K562 (cell line): ENCODE measurements around the gene MTHFSD. TPM values are rescaled to one million over a fixed set of nuclear protein-coding genes. Genes with fewer than 3 reads are reported as not detected.

Experiments
- ATAC-seq: fragments of 200-7000 bp; cut with Tn5 transposase; 3 replicates; pipeline ENCODE4 v1.9.1; 2020; ENCODE audit warnings: moderate library complexity
- BruUV-seq: library from RNA; stranded (reverse); fragments of 400-500 nt; replicated peaks from 2 replicates; lab custom pipeline; 2021; lab: Mats Ljungman, UMichigan
- CTCF ChIA-PET: fragments of 300-600 bp; formaldehyde crosslinking; extraction: SDS; loops from one replicate; lab custom pipeline; 2021; ENCODE audit warnings: low intra/inter-chr PET ratio; lab: Yijun Ruan, JAX
- POLR2A ChIA-PET: fragments of 300-600, 350-650 bp; sonication (Branson Sonifier 250); formaldehyde crosslinking; extraction: SDS; loops from one replicate; lab custom pipeline; 2021; ENCODE audit warnings: antibody characterized with exemption, inconsistent platforms; lab: Yijun Ruan, JAX
- DNase-seq, 4 experiments: peaks; one replicate each; pipeline versions ENCODE4 v3.0.0 to v3.0.0-alpha.2; 2011 to 2018; ENCODE audit warnings: low spot score in 3 of 4, mixed read lengths in 3 of 4; ENCODE audit errors: extremely low read depth in 1 of 4
- FAIRE-seq: peaks from 2 replicates; lab custom pipeline; 2011; peaks lifted over from hg19 to GRCh38; lab: Jason Lieb, UNC
- H2AFZ ChIP-seq: 2 replicates; pipeline ENCODE4 v1.6.0; 2011; ENCODE audit warnings: low read depth, low read length, control low read depth, inconsistent platforms
- H3K27ac ChIP-seq: fragments of 200-600 bp; 3 replicates; pipeline ENCODE4 v1.8.0; 2011; ENCODE audit warnings: low read depth, mild to moderate bottlenecking, control low read depth, inconsistent platforms, low read length, moderate library complexity, mixed read lengths; ENCODE audit errors: extremely low read depth
- H3K27me3 ChIP-seq, 2 experiments: fragments of 300-600 bp in 1 of 2; 2 replicates in 1 of 2; 3 replicates in 1 of 2; pipeline versions ENCODE4 v1.6.0 to v1.8.0; 2011; ENCODE audit warnings: inconsistent platforms in 2 of 2, low read length in 2 of 2, mild to moderate bottlenecking in 1 of 2, mixed read lengths in 1 of 2, moderate library complexity in 1 of 2; ENCODE audit not compliant: control insufficient read depth in 2 of 2, insufficient read depth in 2 of 2
- H3K36me3 ChIP-seq: fragments of 300-600 bp; 3 replicates; pipeline ENCODE4 v1.8.0; 2011; ENCODE audit warnings: mild to moderate bottlenecking, low read length, inconsistent platforms; ENCODE audit not compliant: control insufficient read depth, insufficient read depth
- H3K4me1 ChIP-seq, 2 experiments: fragments of 200-600 bp in 1 of 2; replicated peaks in 1 of 2; 2 replicates in 1 of 2; 3 replicates in 1 of 2; pipeline versions ENCODE4 v1.5.1 to v1.8.0; 2011; ENCODE audit warnings: inconsistent platforms in 2 of 2, low read length in 2 of 2, mild to moderate bottlenecking in 1 of 2, mixed read lengths in 1 of 2, moderate library complexity in 1 of 2; ENCODE audit not compliant: control insufficient read depth in 2 of 2, insufficient read depth in 2 of 2
- H3K4me2 ChIP-seq: 2 replicates; pipeline ENCODE4 v1.6.1; 2011; ENCODE audit warnings: low read length, control low read depth, inconsistent platforms, mixed read lengths; ENCODE audit not compliant: insufficient read depth
- H3K4me3 ChIP-seq: fragments of 200-600 bp; sonication (generic), shearing (Covaris generic); 2 replicates; pipeline ENCODE4 v1.5.1; 2016; ENCODE audit warnings: control low read depth, inconsistent platforms
- H3K79me2 ChIP-seq: fragments of 200-600 bp; 3 replicates; pipeline ENCODE4 v1.8.0; 2011; ENCODE audit warnings: low read length, inconsistent platforms; ENCODE audit not compliant: control insufficient read depth, insufficient read depth
- H3K9ac ChIP-seq, 2 experiments: 2 replicates each; pipeline versions ENCODE4 v1.6.0 to v1.6.1; 2011; ENCODE audit warnings: low read depth in 2 of 2, low read length in 2 of 2, control low read depth in 1 of 2, inconsistent platforms in 1 of 2, mild to moderate bottlenecking in 1 of 2, mixed read lengths in 1 of 2; ENCODE audit not compliant: insufficient read depth in 1 of 2
- H3K9me1 ChIP-seq: one replicate; pipeline ENCODE4 v1.6.0; 2011; ENCODE audit warnings: inconsistent platforms, mild to moderate bottlenecking, low read length, moderate library complexity; ENCODE audit not compliant: control insufficient read depth, insufficient read depth
- H3K9me3 ChIP-seq: replicated peaks from 2 replicates; pipeline ENCODE4 v1.5.1; 2011; ENCODE audit warnings: low read depth, low read length, inconsistent platforms; ENCODE audit not compliant: control insufficient read depth, insufficient read depth
- H4K20me1 ChIP-seq: replicated peaks from 2 replicates; pipeline ENCODE4 v1.6.1; 2011; ENCODE audit warnings: low read length, inconsistent platforms, mixed read lengths; ENCODE audit not compliant: control insufficient read depth, insufficient read depth
- BRD4 ChIP-seq: fragments of 200-600 bp; sonication (generic); IDR thresholded peaks from 2 replicates; pipeline ENCODE4 v1.6.1; 2017; ENCODE audit warnings: inconsistent platforms
- ESRRA ChIP-seq: fragments of 450-650 bp; IDR thresholded peaks from 2 replicates; pipeline ENCODE4 v1.6.1; 2014; ENCODE audit warnings: low read depth, mild to moderate bottlenecking, moderate library complexity, borderline replicate concordance
- MBD2 ChIP-seq: sonication (generic); IDR thresholded peaks from 2 replicates; pipeline ENCODE4 v1.6.1; 2016; ENCODE audit warnings: low read depth, borderline replicate concordance
- NEUROD1 ChIP-seq: fragments of 150-350 bp; IDR thresholded peaks from 2 replicates; pipeline ENCODE4 v1.6.1; 2014; ENCODE audit warnings: borderline replicate concordance, low read length, low read depth; ENCODE audit not compliant: partially characterized antibody
- PURB ChIP-seq: sonication (generic); formaldehyde crosslinking; IDR thresholded peaks from 2 replicates; pipeline ENCODE4 v1.9.0; 2021; ENCODE audit warnings: low read depth, mild to moderate bottlenecking, missing genetic modification reagents
- ZNF696 ChIP-seq: fragments of 250-450 bp; sonication (Bioruptor Pico); conservative IDR thresholded peaks from 2 replicates; pipeline ENCODE4 v1.4.0; 2020; ENCODE audit warnings: mild to moderate bottlenecking, moderate library complexity
- WGBS: fragments of 100-300 bp; shearing (Covaris generic); methylation state at CpG from one replicate; pipeline ENCODE4 v1.1.6; 2016; ENCODE audit warnings: low coverage, mixed read lengths; ENCODE audit not compliant: insufficient coverage; ENCODE audit errors: missing lambda C conversion rate; 5-methylcytosine and 5-hydroxymethylcytosine counted together
- in situ Hi-C: fragments of 300-500 bp; cut with MboI; formaldehyde crosslinking; loops from 4 replicates; pipeline ENCODE4 v1.15.0; 2018; ENCODE audit warnings: inconsistent platforms, mixed read lengths
- intact Hi-C: fragments of 100-400 bp; cut with micrococcal nuclease; formaldehyde crosslinking; loops from 2 replicates; pipeline ENCODE4 v1.14.2; 2022
- polyA plus RNA-seq, 8 experiments: library from polyadenylated mRNA; depleted of rRNA in 4 of 8; stranded (reverse) in 5 of 8; unstranded in 3 of 8; fragments of >200 nt; fragmentation: Nextera tagmentation in 2 of 8; fragmentation: Illumina TruSeq in 1 of 8; extraction: Ambion mirVana in 2 of 8; extraction: Trizol in 1 of 8; gene quantifications; 2 replicates each; pipeline versions ENCODE4 v1.2.1 to v1.2.3, GENCODE V29; 2011 to 2014; ENCODE audit warnings: inconsistent platforms in 1 of 8, missing spikeins in 1 of 8
- total RNA-seq, 7 experiments: library from RNA; depleted of rRNA in 6 of 7; stranded (reverse); fragments of >200 nt in 6 of 7; fragmentation: Illumina TruSeq in 2 of 7; extraction: Trizol in 2 of 7; gene quantifications; 2 replicates each; pipeline versions ENCODE4 v1.2.1 to v1.2.3, GENCODE V29; 2011 to 2021; ENCODE audit warnings: low replicate concordance in 1 of 7
- TF ChIP-seq, protein P1 (sequence below): fragments of 250-450 bp; sonication (Bioruptor Pico); IDR thresholded peaks from 2 replicates; pipeline ENCODE4 v1.5.0; 2021
- TF ChIP-seq, protein P2 (sequence below): fragments of 450-650 bp; conservative IDR thresholded peaks from 2 replicates; pipeline ENCODE4 v1.6.1; 2016; ENCODE audit warnings: missing genetic modification characterization, low read depth, mild to moderate bottlenecking, control low read depth, missing compliant biosample characterization

Gene MTHFSD
- total and polyA plus RNA-seq, 9 of the 15 experiments (the other 6 are each of a cell fraction or from before 2014, with no cell fraction given), result 3.2 to 20.2 (median 12.0) TPM

GRCh38 chr16:86496262-86496928 lies 58.6 kb downstream of the MTHFSD start:
- CTCF ChIA-PET, result no interaction called here
- POLR2A ChIA-PET, result no interaction called here
- no peak for FAIRE-seq
- H3K4me3 ChIP-seq, result no peak overlapping the region
- DNase-seq, result no peak
- peaks cover 0 to 3% of the 10 kb centered on the region in 2 experiments; a peak in 2 of 5 replicates for H3K4me1 ChIP-seq
- TF ChIP-seq BRD4 (no peak), MBD2 (no peak), PURB (no peak), ESRRA (no peak), ZNF696 (CRISPR knock-in tag) (no peak), NEUROD1 (no peak)
- TF ChIP-seq, protein P1, sequence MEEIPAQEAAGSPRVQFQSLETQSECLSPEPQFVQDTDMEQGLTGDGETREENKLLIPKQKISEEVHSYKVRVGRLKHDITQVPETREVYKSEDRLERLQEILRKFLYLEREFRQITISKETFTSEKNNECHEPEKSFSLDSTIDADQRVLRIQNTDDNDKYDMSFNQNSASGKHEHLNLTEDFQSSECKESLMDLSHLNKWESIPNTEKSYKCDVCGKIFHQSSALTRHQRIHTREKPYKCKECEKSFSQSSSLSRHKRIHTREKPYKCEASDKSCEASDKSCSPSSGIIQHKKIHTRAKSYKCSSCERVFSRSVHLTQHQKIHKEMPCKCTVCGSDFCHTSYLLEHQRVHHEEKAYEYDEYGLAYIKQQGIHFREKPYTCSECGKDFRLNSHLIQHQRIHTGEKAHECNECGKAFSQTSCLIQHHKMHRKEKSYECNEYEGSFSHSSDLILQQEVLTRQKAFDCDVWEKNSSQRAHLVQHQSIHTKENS, result no peak
- TF ChIP-seq, protein P2, sequence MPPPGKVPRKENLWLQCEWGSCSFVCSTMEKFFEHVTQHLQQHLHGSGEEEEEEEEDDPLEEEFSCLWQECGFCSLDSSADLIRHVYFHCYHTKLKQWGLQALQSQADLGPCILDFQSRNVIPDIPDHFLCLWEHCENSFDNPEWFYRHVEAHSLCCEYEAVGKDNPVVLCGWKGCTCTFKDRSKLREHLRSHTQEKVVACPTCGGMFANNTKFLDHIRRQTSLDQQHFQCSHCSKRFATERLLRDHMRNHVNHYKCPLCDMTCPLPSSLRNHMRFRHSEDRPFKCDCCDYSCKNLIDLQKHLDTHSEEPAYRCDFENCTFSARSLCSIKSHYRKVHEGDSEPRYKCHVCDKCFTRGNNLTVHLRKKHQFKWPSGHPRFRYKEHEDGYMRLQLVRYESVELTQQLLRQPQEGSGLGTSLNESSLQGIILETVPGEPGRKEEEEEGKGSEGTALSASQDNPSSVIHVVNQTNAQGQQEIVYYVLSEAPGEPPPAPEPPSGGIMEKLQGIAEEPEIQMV (tag), result no peak
- no peaks in the 10 kb centered on the region for H3K9me1 ChIP-seq
- no peaks in the 10 kb centered on the region for H3K9me3 ChIP-seq
- H3K36me3 ChIP-seq, result no peaks in the 10 kb centered on the region
- H3K9ac ChIP-seq, result no peak overlapping the region
- no TSS peak for BruUV-seq
- intact Hi-C loops, result no loop called here
- H4K20me1 ChIP-seq, result peaks cover 4% of the 10 kb centered on the region; the same call in 1 of the 2 replicates
- H3K27ac ChIP-seq, result no peak overlapping the region
- in situ Hi-C loops, result no loop called here
- peaks cover 36 to 78% of the 10 kb centered on the region in 2 experiments; a peak in 4 of 5 replicates for H3K27me3 ChIP-seq
- no peaks in the 10 kb centered on the region for H3K79me2 ChIP-seq
- ATAC-seq, result no peak
- H3K4me2 ChIP-seq, result no peak overlapping the region
- H2AFZ ChIP-seq, result no peak overlapping the region
- WGBS, result 3% methylated on average over 22 of the region's 34 CpGs
